Measurements from ENCODE around the gene ATP6V0A4. TPM values are rescaled to one million over a fixed set of nuclear protein-coding genes. Genes with fewer than 3 reads are reported as not detected.
"Not testable (repeated sequence)": the region's sequence is repeated elsewhere in the genome, so short reads cannot be mapped to it uniquely, and the experiment has no call there.

The ATP6V0A4 gene
- total RNA-seq, 4 donors from 2014 or later = not detected

DNA sequence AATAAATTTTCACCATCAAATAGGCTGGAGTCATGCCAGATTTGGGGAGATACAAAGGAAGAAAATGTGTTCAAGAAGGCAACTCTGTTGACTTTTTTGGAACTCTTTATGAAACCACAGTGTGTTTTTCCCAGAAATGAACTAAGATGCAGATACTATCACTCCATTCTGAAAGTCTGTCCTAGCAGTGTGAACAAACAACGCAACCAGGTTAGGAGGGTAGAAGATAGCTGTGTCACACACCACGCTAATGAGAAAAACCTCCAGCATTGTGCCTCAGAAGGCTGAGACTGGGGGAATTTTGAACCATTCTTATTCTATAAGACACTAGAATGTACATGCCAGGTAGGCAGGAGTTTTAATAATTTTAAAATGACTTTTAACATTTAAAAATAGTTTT is 15.9 kb upstream of the ATP6V0A4 start:
- in situ Hi-C loops (cut with MboI; ENCODE audit: low sequenced_read_pairs in 4 of 4) (no loop called here), intact Hi-C loops (cut with DNase I; ENCODE audit: low total_unique reads) (no loop called here)
- no peaks in the 10 kb centered on the region for H3K9me3 ChIP-seq
- H3K4me1 ChIP-seq = no peaks in the 10 kb centered on the region
- DNase-seq (no peak), ATAC-seq (no peak)
- no peak overlapping the region for H3K27ac ChIP-seq
- H3K36me3 ChIP-seq = no peaks in the 10 kb centered on the region
- no peak overlapping the region for H3K4me3 ChIP-seq
- TF ChIP-seq, protein P1, sequence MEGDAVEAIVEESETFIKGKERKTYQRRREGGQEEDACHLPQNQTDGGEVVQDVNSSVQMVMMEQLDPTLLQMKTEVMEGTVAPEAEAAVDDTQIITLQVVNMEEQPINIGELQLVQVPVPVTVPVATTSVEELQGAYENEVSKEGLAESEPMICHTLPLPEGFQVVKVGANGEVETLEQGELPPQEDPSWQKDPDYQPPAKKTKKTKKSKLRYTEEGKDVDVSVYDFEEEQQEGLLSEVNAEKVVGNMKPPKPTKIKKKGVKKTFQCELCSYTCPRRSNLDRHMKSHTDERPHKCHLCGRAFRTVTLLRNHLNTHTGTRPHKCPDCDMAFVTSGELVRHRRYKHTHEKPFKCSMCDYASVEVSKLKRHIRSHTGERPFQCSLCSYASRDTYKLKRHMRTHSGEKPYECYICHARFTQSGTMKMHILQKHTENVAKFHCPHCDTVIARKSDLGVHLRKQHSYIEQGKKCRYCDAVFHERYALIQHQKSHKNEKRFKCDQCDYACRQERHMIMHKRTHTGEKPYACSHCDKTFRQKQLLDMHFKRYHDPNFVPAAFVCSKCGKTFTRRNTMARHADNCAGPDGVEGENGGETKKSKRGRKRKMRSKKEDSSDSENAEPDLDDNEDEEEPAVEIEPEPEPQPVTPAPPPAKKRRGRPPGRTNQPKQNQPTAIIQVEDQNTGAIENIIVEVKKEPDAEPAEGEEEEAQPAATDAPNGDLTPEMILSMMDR (IDR thresholded peaks at IDR 0.05 in 4 of 5, conservative IDR thresholded peaks at IDR 0.05 in 1 of 5) = no peak
- no peak for TF ChIP-seq POLR2A (IDR thresholded peaks at IDR 0.05)
- H3K27me3 ChIP-seq = no peaks in the 10 kb centered on the region

- in situ Hi-C loops (cut with MboI; ENCODE audit: low sequenced_read_pairs in 4 of 4); H3K27ac ChIP-seq; DNase-seq; ATAC-seq; H3K36me3 ChIP-seq; intact Hi-C loops (cut with DNase I; ENCODE audit: low total_unique reads); H3K9me3 ChIP-seq; H3K27me3 ChIP-seq; H3K4me1 ChIP-seq; H3K4me3 ChIP-seq: not testable (repeated sequence)
Observed at GRCh38 chr7:138811327-138811726, 13.3 kb upstream of the ATP6V0A4 start.

DNA sequence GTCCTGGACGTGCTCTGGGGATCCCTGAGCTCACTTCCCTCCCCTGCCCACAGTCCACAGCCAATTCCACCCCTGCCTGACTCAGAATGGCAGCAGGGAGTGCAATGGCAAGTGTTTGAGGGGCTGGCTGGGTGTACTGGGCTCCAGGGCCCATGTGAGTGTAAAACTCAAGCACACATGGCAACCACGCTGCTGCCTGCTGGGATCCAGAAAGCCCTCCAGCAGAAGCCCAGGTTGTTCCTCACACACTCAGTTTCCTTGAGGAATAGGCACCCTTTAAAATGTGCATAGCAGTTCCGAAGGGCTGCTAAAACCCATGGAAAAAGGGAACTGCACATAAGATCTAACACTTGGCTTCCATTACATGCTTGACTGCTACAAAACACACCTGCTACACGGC is 11.3 kb upstream of the ATP6V0A4 start:
- H3K27ac ChIP-seq = no peak overlapping the region
- H3K4me1 ChIP-seq = no peaks in the 10 kb centered on the region
- intact Hi-C loops (cut with DNase I; ENCODE audit: low total_unique reads) (no loop called here), in situ Hi-C loops (cut with MboI; ENCODE audit: low sequenced_read_pairs in 4 of 4) (no loop called here)
- ATAC-seq (no peak), DNase-seq (no peak)
- H3K27me3 ChIP-seq = no peaks in the 10 kb centered on the region
- no peak overlapping the region for H3K4me3 ChIP-seq
- no peaks in the 10 kb centered on the region for H3K36me3 ChIP-seq
- H3K9me3 ChIP-seq = no peaks in the 10 kb centered on the region
- TF ChIP-seq, protein P1 (IDR thresholded peaks at IDR 0.05 in 4 of 5, conservative IDR thresholded peaks at IDR 0.05 in 1 of 5) = no peak
- no peak for TF ChIP-seq POLR2A (IDR thresholded peaks at IDR 0.05)

DNA sequence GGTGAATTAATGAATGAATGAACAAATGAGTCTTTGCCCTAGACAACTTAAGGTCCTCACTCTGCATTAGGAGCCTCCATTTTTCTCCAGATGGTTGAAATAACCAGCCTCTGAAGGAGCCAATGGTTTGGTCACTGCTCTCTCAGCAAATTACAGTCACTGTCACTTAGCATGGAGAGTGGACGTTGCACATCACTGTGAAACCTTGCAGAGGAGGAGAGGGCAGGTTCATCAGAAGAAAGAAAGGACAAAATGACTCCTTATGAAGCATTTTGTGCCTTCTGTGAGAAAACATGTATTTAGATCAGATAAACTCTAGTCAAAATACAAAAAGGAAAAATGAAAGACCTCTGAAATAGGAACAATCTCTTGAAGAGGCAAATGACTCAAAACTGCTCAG is 6.6 kb upstream of the ATP6V0A4 start:
- no peaks in the 10 kb centered on the region for H3K4me1 ChIP-seq
- no peak overlapping the region for H3K4me3 ChIP-seq
- DNase-seq (no peak), ATAC-seq (no peak)
- TF ChIP-seq, protein P1 (IDR thresholded peaks at IDR 0.05 in 4 of 5, conservative IDR thresholded peaks at IDR 0.05 in 1 of 5) = no peak
- TF ChIP-seq POLR2A (IDR thresholded peaks at IDR 0.05) = no peak
- H3K9me3 ChIP-seq = no peaks in the 10 kb centered on the region
- no peaks in the 10 kb centered on the region for H3K27me3 ChIP-seq
- no peaks in the 10 kb centered on the region for H3K36me3 ChIP-seq
- no peak overlapping the region for H3K27ac ChIP-seq
- in situ Hi-C loops (cut with MboI; ENCODE audit: low sequenced_read_pairs in 4 of 4) = no loop called here
- intact Hi-C loops (cut with DNase I; ENCODE audit: low total_unique reads) = no loop called here

- ATAC-seq = no peak
- no peak overlapping the region for H3K4me3 ChIP-seq
- H3K4me1 ChIP-seq = no peaks in the 10 kb centered on the region
- H3K27me3 ChIP-seq = no peaks in the 10 kb centered on the region
- no peak overlapping the region for H3K27ac ChIP-seq
- in situ Hi-C loops (cut with MboI; ENCODE audit: low sequenced_read_pairs in 4 of 4) (no loop called here), intact Hi-C loops (cut with DNase I; ENCODE audit: low total_unique reads) (no loop called here)
- DNase-seq = no peak
- H3K36me3 ChIP-seq = no peaks in the 10 kb centered on the region
- H3K9me3 ChIP-seq = no peaks in the 10 kb centered on the region
- TF ChIP-seq POLR2A (IDR thresholded peaks at IDR 0.05) = no peak
- TF ChIP-seq, protein P1 (IDR thresholded peaks at IDR 0.05 in 4 of 5, conservative IDR thresholded peaks at IDR 0.05 in 1 of 5) = no peak
Observed at GRCh38 chr7:138802706-138803105, 4.7 kb upstream of the ATP6V0A4 start.
